Aorta (tissue), 5 donors: ENCODE data around the gene PKD1. TPM values are rescaled to one million over a fixed set of nuclear protein-coding genes. Genes with fewer than 3 reads are reported as not detected.
"Not testable (repeated sequence)": the region's sequence is repeated elsewhere in the genome, so short reads cannot be mapped to it uniquely, and the experiment has no call there.

Experiments
- ATAC-seq: fragments of 200-7000 bp; cut with Tn5 transposase; one replicate; pipeline ENCODE4 v1.9.1; 2022; ENCODE audit warnings: moderate library complexity; ENCODE audit not compliant: low FRiP score
- DNase-seq, 2 donors: peaks; one replicate each; pipeline ENCODE4 v3.0.0-alpha.2; 2020
- H3K27ac ChIP-seq, 2 donors: one replicate each; pipeline ENCODE4 v1.5.1; 2013; ENCODE audit warnings: low read length in 2 of 2, mild to moderate bottlenecking in 2 of 2, moderate library complexity in 2 of 2, control low read depth in 1 of 2, inconsistent platforms in 1 of 2, low read depth in 1 of 2
- H3K27me3 ChIP-seq, 2 donors: one replicate each; pipeline ENCODE4 v1.6.1; 2013; ENCODE audit warnings: control low read depth in 1 of 2, low read length in 1 of 2, mild to moderate bottlenecking in 1 of 2, moderate library complexity in 1 of 2; ENCODE audit not compliant: insufficient read depth in 2 of 2, control insufficient read depth in 1 of 2
- H3K36me3 ChIP-seq, 2 donors: one replicate each; pipeline ENCODE4 v1.6.1; 2013; ENCODE audit warnings: control low read depth in 1 of 2, low read length in 1 of 2, mild to moderate bottlenecking in 1 of 2; ENCODE audit not compliant: insufficient read depth in 2 of 2, control insufficient read depth in 1 of 2
- H3K4me1 ChIP-seq, 2 donors: one replicate each; pipeline ENCODE4 v1.6.1; 2013; ENCODE audit warnings: low read length in 2 of 2, control low read depth in 1 of 2, mild to moderate bottlenecking in 1 of 2, moderate library complexity in 1 of 2; ENCODE audit not compliant: insufficient read depth in 2 of 2, control insufficient read depth in 1 of 2
- H3K4me3 ChIP-seq, 2 donors: one replicate each; pipeline ENCODE4 v1.5.1; 2013; ENCODE audit warnings: low read length in 2 of 2, control low read depth in 1 of 2, mild to moderate bottlenecking in 1 of 2
- H3K9me3 ChIP-seq: one replicate; pipeline ENCODE4 v1.6.1; 2013; ENCODE audit warnings: mild to moderate bottlenecking, low read length; ENCODE audit not compliant: control insufficient read depth
- WGBS, 2 donors: extraction: QIAGEN DNeasy Blood & Tissue Kit; methylation state at CpG; one replicate each; pipeline ENCODE4 v1.1.7; 2013; 5-methylcytosine and 5-hydroxymethylcytosine counted together
- intact Hi-C, 2 donors: fragments of 100-400 bp; cut with DNase I; formaldehyde crosslinking; loops; one replicate each; pipeline versions ENCODE4 v1.14.2 to v1.15.0; 2022
- polyA plus RNA-seq, 2 donors: library from polyadenylated mRNA; stranded (reverse); fragments of 200-250 nt; gene quantifications; one replicate each; pipeline ENCODE4 v1.2.3, GENCODE V29; 2013
- total RNA-seq, 2 donors: library from RNA; stranded (reverse); fragmentation: NEBNext Ultra II Directional; extraction: Animal tissue kit (Norgen Biotek cat#: 25700); gene quantifications; one replicate each; pipeline ENCODE4 v1.2.1, GENCODE V29; 2021
- donor health status: healthy with polysubstance abuse.
- donor health status: Bipolar disorder and iron deficiency.
- donor health status: DM: no; HTN: no; CAD: no.
- donor health status: DM: no; HTN: no; CAD: no.
- donor health status: DM: yes; HTN: yes; CAD: no.

Gene PKD1
- total and polyA plus RNA-seq, 4 donors, result 42.8 to 337 (median 297) TPM

DNA sequence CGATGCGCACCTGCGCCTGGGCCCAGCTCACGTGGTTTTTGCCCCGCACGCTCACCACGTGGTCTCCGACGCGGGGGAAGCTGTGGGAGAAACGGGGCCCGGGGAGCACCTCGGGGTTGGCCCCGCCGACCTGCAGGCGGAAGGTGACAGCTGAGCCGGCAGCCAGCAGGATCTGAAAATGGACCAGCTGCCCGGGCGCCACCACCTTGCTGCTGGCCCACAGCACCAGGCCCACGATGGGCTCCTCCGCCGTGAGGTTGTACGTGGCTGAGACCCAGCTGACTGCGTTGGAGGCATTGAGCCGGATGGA is 26.5 kb downstream of the PKD1 start:
- H3K9me3 ChIP-seq, H3K27ac ChIP-seq, DNase-seq, H3K4me3 ChIP-seq, H3K27me3 ChIP-seq, H3K36me3 ChIP-seq, H3K4me1 ChIP-seq, intact Hi-C loops: not testable (repeated sequence)
- peak; percentile 19 for ATAC-seq
- WGBS, 2 donors, result 93 to 94% methylated on average over 25 of the region's 25 CpGs

GRCh38 chr16:2108446-2109270 is 27.0 kb downstream of the PKD1 start:
- ATAC-seq, result peak; percentile 57
- DNase-seq, H3K4me3 ChIP-seq, intact Hi-C loops, H3K27ac ChIP-seq, H3K36me3 ChIP-seq, H3K4me1 ChIP-seq, H3K27me3 ChIP-seq, H3K9me3 ChIP-seq: not testable (repeated sequence)
- WGBS, 2 donors, result 96 to 97% methylated on average over 67 to 73 of the region's 73 CpGs

GRCh38 chr16:2107791-2108125 is 27.9 kb downstream of the PKD1 start:
- H3K9me3 ChIP-seq, DNase-seq, H3K4me3 ChIP-seq, H3K36me3 ChIP-seq, H3K4me1 ChIP-seq, ATAC-seq, intact Hi-C loops, H3K27ac ChIP-seq, H3K27me3 ChIP-seq: not testable (repeated sequence)
- WGBS, 2 donors, result 90 to 91% methylated on average over 20 to 23 of the region's 23 CpGs

- H3K36me3 ChIP-seq, result not testable (repeated sequence)
Observed at GRCh38 chr16:2107121-2107790, 28.4 kb downstream of the PKD1 start.

DNA sequence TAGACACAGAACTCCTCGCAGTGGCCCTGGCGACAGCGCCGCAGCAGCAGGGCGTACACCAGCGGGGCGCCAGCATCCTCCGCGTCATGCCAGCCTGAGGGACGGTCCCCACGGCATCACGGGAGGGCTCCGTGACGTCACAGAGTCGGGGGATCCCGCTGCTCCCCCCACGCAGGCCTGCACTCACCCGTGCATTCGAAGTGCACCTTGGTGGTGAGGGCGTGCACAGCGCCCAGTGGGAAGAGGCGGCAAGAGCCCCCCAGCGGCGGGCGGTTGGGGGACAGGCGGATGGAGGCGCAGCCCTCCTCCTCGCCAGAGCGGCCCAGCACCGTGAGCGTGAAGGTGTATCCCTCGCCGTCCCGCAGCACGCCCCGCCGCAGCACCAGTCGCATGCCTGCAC is 29.5 kb downstream of the PKD1 start:
- H3K27ac ChIP-seq, intact Hi-C loops, ATAC-seq, H3K9me3 ChIP-seq, H3K4me3 ChIP-seq, H3K27me3 ChIP-seq, H3K4me1 ChIP-seq, H3K36me3 ChIP-seq, DNase-seq: not testable (repeated sequence)
- 89 to 93% methylated on average over 29 to 38 of the region's 38 CpGs for WGBS, 2 donors

More at GRCh38 chr16:2107121-2107790, 28.4 kb downstream of the PKD1 start:
- DNase-seq, H3K4me1 ChIP-seq, H3K27ac ChIP-seq, H3K27me3 ChIP-seq, ATAC-seq, H3K9me3 ChIP-seq, H3K4me3 ChIP-seq, intact Hi-C loops: not testable (repeated sequence)
- 71 to 73% methylated on average over 16 to 17 of the region's 17 CpGs for WGBS, 2 donors

DNA sequence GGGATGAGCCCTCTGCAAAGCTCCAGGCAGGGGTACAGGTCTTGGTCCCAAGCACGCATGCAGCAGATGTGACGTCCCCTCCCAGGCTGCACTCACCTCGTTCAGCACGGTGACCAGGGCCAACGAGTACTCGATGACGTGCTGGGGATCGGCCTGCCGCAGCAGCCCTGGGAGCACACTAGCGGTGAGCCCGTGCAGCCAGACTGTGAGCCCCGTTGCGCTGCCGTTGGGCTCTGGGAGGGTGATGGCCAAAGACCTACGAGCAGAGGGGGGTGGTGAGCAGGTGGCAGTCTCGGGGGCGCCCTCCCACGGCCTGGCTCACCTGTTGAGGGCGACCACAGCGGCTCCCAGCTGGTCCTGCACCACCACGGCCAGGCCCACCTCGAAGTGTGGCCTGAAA is 29.9 kb downstream of the PKD1 start:
- WGBS, 2 donors, result 75 to 77% methylated on average over 15 to 22 of the region's 22 CpGs
- DNase-seq, H3K4me1 ChIP-seq, H3K27ac ChIP-seq, H3K9me3 ChIP-seq, H3K36me3 ChIP-seq, intact Hi-C loops, H3K27me3 ChIP-seq, ATAC-seq, H3K4me3 ChIP-seq: not testable (repeated sequence)

DNA sequence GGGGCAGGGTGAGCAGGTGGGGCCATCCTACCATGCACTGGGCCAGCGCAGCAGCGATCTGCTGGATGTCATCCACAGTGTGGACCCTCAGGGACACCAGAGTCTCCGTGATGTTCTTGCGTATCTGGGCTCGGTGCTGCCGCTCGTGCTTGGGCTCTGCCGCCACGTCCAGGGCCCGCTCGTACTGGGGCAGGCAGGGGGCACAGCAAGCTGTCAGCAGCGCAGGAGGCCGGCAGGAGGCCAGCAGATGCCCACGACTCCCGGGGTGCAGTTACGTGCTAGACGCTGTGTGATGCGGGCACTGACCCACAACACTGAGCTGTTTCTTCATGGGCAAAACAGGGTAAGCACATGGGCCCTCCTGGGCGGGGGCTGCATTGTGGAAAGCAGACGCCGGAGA is 30.4 kb downstream of the PKD1 start:
- H3K27ac ChIP-seq, intact Hi-C loops, H3K36me3 ChIP-seq: not testable (repeated sequence)

DNA sequence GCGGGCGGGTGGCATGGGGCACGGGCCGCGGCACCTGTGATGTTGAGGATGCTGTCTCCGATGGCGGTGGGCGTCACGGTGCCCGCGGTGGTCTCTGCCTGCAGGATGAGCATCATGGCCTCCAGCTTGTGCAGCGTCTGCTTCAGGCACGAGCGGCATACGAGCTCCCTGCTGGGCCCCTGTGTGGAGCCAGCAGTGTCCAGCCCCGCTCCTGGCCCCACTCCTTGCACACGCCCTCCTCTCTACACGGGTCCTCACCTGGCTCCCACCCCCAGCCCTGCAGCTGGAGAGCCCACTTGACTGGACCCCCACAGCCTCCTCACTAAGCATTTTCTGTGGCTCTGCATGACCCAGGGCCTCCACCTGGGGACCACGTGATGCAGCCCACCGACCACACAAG is 31.2 kb downstream of the PKD1 start:
- H3K36me3 ChIP-seq, DNase-seq, H3K9me3 ChIP-seq, H3K4me3 ChIP-seq, H3K27ac ChIP-seq, H3K4me1 ChIP-seq, intact Hi-C loops, H3K27me3 ChIP-seq: not testable (repeated sequence)
- peak; percentile 64 for ATAC-seq
- 82 to 90% methylated on average over 10 to 18 of the region's 20 CpGs for WGBS, 2 donors

More for the DNA sequence above, 30.4 kb downstream of the PKD1 start:
- not testable (repeated sequence) for H3K4me3 ChIP-seq, H3K9me3 ChIP-seq, H3K4me1 ChIP-seq, ATAC-seq, H3K27me3 ChIP-seq, DNase-seq
- 88 to 90% methylated on average over 15 to 21 of the region's 21 CpGs for WGBS, 2 donors

GRCh38 chr16:2102471-2102870 is 33.2 kb downstream of the PKD1 start:
- WGBS, 2 donors, result 90% methylated on average over 18 to 19 of the region's 19 CpGs
- intact Hi-C loops, result no loop called here

More at GRCh38 chr16:2102471-2102870, 33.2 kb downstream of the PKD1 start:
- Histone ChIP-seq H3K27ac (no peak overlapping the region), H3K36me3 (peaks cover 0 to 6% of the 10 kb centered on the region in 2 donors), H3K4me1 (no peaks in the 10 kb centered on the region), H3K4me3 (no peak overlapping the region), H3K9me3 (no peaks in the 10 kb centered on the region), H3K27me3 (no peaks in the 10 kb centered on the region)
- DNase-seq, result no peak
- no peak for ATAC-seq
